Right lobe of liver (tissue), 4 donors: ENCODE measurements around the gene KCNH1.

Experiments
- CTCF ChIP-seq, 4 donors: fragments of 200-600 bp in 3 of 4; fragments of 450-650 bp in 1 of 4; IDR thresholded peaks; one replicate each; pipeline versions ENCODE4 v1.5.1 to v1.8.0; 2016 to 2022; ENCODE audit warnings: antibody characterized with exemption in 4 of 4, mild to moderate bottlenecking in 2 of 4
- POLR2A ChIP-seq: fragments of 450-650 bp; IDR thresholded peaks from one replicate; pipeline ENCODE4 v1.6.1; 2017; ENCODE audit warnings: antibody characterized with exemption, mild to moderate bottlenecking
- donor health status: DM: no; HTN: no; CAD: no.
- donor health status: DM: no; HTN: no; CAD: no.
- donor health status: DM: no; HTN: yes; CAD: no.

GRCh38 chr1:210771131-210771530 is 362.8 kb downstream of the KCNH1 start:
- TF ChIP-seq CTCF (IDR thresholded peaks at IDR 0.05) = no peak
- TF ChIP-seq POLR2A = no peak
